AG04450 (cell line): ENCODE measurements around the gene SLC12A4. TPM values are rescaled to one million over a fixed set of nuclear protein-coding genes. Genes with fewer than 3 reads are reported as not detected.
"Not testable (repeated sequence)": the region's sequence is repeated elsewhere in the genome, so short reads cannot be mapped to it uniquely, and the experiment has no call there.

Experiments
- CTCF ChIA-PET: fragments of 300-600, 350-600 bp; formaldehyde crosslinking; extraction: SDS; loops from one replicate; lab custom pipeline; 2022; ENCODE audit warnings: antibody characterized with exemption, inconsistent platforms; lab: Charles Lee
- POLR2A ChIA-PET: fragments of 350-600 bp; formaldehyde crosslinking; extraction: SDS; loops from one replicate; lab custom pipeline; 2021; ENCODE audit warnings: antibody characterized with exemption, inconsistent platforms; lab: Yijun Ruan, JAX
- DNase-seq: peaks from one replicate; pipeline ENCODE4 v3.0.0-alpha.2; 2011; ENCODE audit warnings: low read depth, low spot score
- H3K27ac ChIP-seq: one replicate; pipeline ENCODE4 v1.5.1; 2012; ENCODE audit warnings: low read depth, low read length, control low read depth
- H3K27me3 ChIP-seq: one replicate; pipeline ENCODE4 v1.6.0; 2012; ENCODE audit warnings: low read length; ENCODE audit not compliant: control insufficient read depth, insufficient read depth
- H3K4me3 ChIP-seq: 2 replicates; pipeline ENCODE4 v1.5.1; 2011; ENCODE audit warnings: mild to moderate bottlenecking, low read depth, low read length, control low read depth
- H3K9me3 ChIP-seq: 2 replicates; pipeline ENCODE4 v1.5.1; 2012; ENCODE audit warnings: low read length; ENCODE audit not compliant: control insufficient read depth, insufficient read depth
- polyA plus RNA-seq: library from polyadenylated mRNA; depleted of rRNA; stranded (reverse); fragments of >200 nt; gene quantifications from 2 replicates; pipeline ENCODE4 v1.2.3, GENCODE V29; 2011
- TF ChIP-seq, protein P1 (sequence below): IDR thresholded peaks from 2 replicates; pipeline ENCODE4 v1.5.1; 2011; ENCODE audit warnings: low read depth, low read length, control low read depth, inconsistent platforms

SLC12A4 gene
- polyA plus RNA-seq, 1 experiment = 48.1 TPM

DNA sequence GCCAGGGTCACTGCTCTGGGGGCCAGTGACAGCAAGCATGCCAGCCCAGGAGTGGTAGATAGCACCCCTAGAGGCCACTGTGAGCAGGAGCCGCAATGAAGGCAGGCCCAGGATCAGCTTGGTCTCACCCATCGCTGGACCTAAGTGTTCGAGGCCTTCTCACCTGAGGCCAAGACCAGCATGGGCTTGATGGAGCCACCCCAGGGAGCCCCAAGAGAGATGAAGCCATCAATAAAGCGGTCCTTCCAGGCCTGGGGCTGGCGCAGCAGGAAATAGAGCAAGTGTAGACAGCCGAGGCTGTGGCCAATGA lies 26.3 kb downstream of the SLC12A4 start:
- TF ChIP-seq, protein P1, sequence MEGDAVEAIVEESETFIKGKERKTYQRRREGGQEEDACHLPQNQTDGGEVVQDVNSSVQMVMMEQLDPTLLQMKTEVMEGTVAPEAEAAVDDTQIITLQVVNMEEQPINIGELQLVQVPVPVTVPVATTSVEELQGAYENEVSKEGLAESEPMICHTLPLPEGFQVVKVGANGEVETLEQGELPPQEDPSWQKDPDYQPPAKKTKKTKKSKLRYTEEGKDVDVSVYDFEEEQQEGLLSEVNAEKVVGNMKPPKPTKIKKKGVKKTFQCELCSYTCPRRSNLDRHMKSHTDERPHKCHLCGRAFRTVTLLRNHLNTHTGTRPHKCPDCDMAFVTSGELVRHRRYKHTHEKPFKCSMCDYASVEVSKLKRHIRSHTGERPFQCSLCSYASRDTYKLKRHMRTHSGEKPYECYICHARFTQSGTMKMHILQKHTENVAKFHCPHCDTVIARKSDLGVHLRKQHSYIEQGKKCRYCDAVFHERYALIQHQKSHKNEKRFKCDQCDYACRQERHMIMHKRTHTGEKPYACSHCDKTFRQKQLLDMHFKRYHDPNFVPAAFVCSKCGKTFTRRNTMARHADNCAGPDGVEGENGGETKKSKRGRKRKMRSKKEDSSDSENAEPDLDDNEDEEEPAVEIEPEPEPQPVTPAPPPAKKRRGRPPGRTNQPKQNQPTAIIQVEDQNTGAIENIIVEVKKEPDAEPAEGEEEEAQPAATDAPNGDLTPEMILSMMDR = peak; percentile 69
- ChIA-PET POLR2A (interaction anchor here (0.5 kb wide), 1 partner anchor 19 kb away, joined by 3 read pairs; no protein-coding TSS in a partner anchor), CTCF (interaction anchor here (0.8 to 1.4 kb wide), 3 partner anchors 48 to 127 kb away, joined by 3 read pairs; partner anchors contain the start of gene NRN1L)
- DNase-seq = no peak
- no peak overlapping the region for H3K27ac ChIP-seq
- H3K27me3 ChIP-seq = no peaks in the 10 kb centered on the region
- H3K9me3 ChIP-seq = no peaks in the 10 kb centered on the region; the same call in 1 of the 2 replicates
- no peak overlapping the region for H3K4me3 ChIP-seq

DNA sequence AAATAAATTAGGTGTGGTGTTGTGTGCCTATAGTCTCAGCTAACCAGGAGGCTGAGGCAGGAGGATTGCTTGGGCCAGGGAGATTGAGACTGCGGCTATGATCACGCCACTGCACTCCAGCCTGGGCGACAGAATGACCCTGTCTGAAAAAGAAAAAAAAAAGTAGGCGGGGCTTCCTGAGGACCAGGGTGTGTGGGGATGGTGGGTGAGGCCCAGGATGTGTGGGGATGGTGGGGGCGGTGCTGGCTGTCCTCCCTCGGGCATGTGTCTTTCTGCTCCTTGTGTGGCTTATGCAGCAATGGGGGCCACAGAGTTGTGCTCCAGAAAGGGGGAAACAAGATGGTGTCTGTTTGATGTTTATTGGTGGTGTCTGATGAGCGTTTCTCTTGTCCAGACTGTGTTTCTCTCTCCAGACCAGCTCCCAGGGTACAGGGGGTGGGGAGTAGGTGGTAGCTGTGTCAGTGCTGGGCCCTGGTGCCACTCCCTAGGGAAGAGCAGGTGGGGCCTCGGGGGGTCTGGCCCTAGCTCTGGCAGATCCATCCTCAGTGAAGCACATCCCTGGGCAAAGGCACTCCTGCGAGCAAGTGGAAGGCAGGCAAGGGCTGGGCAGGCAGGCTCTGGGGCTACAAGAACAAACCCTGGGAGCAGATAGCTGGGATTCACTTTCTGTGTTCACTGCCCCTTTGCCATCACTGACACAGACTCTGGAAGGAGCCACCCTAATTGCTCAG lies 26.8 kb downstream of the SLC12A4 start:
- POLR2A ChIA-PET = no interaction called here
- TF ChIP-seq, protein P1 = no peak
- CTCF ChIA-PET = interaction anchor here (0.8 to 1.4 kb wide), 2 partner anchors 57 to 126 kb away, joined by 3 read pairs; partner anchors contain the start of gene NRN1L

GRCh38 chr16:67940446-67941089 lies 27.9 kb downstream of the SLC12A4 start:
- TF ChIP-seq, protein P1 = no peak
- CTCF ChIA-PET = interaction anchor here (0.6 to 0.7 kb wide), 2 partner anchors 124 to 343 kb away, joined by 3 read pairs; no protein-coding TSS in a partner anchor

More for the DNA sequence above, 26.8 kb downstream of the SLC12A4 start:
- Histone ChIP-seq H3K9me3 (no peaks in the 10 kb centered on the region; the same call in 1 of the 2 replicates), H3K27me3 (no peaks in the 10 kb centered on the region), H3K4me3 (no peak overlapping the region), H3K27ac (no peak overlapping the region)
- DNase-seq = no peak

DNA sequence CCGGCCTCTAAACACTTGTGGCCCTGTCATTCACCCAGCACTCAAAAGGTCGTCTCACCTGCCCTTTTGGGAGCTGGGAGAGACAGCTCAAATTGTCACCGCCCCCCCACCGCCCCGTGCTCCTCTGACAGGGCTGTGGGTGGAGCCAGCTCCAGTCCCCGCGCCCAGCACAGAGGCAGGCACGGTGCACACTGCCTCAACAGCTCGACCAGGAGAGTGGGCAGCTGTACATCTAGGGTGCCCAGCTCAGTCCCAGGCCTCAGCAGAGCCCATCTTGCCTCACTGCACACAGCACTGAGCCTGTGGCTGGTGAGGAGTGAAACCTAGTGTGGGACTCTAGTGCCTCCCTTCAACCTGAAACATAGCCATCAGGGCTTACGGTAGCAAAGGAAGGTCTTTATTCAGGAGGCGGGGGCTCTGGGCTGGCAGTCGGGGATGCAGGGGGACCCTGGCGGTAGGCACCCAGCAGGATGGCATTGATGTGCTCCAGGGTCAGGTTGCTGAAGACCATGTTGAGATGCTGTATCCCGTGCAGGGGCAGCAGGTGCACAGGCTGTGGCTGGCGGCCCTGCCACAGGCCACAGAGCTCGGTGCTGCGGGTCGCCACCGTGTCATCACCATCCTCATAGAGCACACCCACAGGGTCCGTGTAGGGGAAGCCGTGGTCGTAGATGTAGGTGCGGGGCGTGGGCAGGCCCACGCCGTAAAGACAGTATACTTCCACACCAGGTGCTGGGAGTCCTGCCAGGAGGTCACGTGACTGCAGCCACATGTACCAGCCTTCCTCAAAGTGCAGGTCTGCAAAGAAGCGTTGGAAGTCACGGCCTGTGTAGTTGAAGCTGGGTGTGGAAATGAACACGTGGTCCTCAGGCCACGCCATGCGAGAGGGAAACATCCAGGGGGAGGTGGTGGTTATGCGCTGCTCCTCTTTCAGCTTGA lies 28.7 kb downstream of the SLC12A4 start:
- POLR2A ChIA-PET = interaction anchor here (0.9 kb wide), 1 partner anchor 20 kb away, joined by 3 read pairs; no protein-coding TSS in a partner anchor
- no peak overlapping the region for H3K4me3 ChIP-seq
- H3K27me3 ChIP-seq = no peaks in the 10 kb centered on the region
- CTCF ChIA-PET = interaction anchor here (0.6 to 1.2 kb wide), 5 partner anchors 55 to 123 kb away, joined by 3 to 5 read pairs (median 4); partner anchors contain the start of gene NRN1L
- no peak for DNase-seq
- no peak overlapping the region for H3K27ac ChIP-seq
- peaks cover 6% of the 10 kb centered on the region; the same call in 1 of the 2 replicates for H3K9me3 ChIP-seq
- TF ChIP-seq, protein P1 = no peak

More at GRCh38 chr16:67940446-67941089, 27.9 kb downstream of the SLC12A4 start:
- POLR2A ChIA-PET = interaction anchor here (0.6 to 0.9 kb wide), 2 partner anchors 19 to 108 kb away, joined by 3 read pairs; no protein-coding TSS in a partner anchor
- no peak for DNase-seq
- H3K4me3 ChIP-seq = no peak overlapping the region
- no peak overlapping the region for H3K27ac ChIP-seq
- peaks cover 6% of the 10 kb centered on the region; the same call in 1 of the 2 replicates for H3K9me3 ChIP-seq
- H3K27me3 ChIP-seq = no peaks in the 10 kb centered on the region

DNA sequence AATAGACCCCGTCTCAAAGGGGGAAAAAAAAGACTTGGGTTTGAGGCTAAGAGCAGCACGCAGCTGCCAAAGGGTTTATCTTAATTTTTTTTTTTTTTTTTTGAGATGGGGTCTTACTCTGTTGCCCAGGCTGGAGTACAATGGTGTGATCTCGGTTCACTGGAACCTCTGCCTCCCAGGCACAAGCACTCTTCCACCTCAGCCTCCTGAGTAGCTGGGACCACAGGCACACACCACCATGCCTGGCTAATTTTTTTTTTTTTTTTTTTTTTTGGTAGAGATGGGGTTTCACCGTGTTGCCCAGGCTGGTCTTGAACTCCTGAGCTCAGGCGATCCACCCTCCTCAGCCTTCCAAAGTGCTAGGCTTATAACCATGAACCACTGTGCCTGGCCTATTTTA lies 30.7 kb downstream of the SLC12A4 start:
- ChIA-PET CTCF (interaction anchor here (1.1 kb wide), 1 partner anchor 54 kb away, joined by 3 read pairs; no protein-coding TSS in a partner anchor), POLR2A (interaction anchor here (0.7 kb wide), 3 partner anchors 13 to 126 kb away, joined by 3 to 10 read pairs (median 9); no protein-coding TSS in a partner anchor)
- not testable (repeated sequence) for H3K27me3 ChIP-seq, H3K9me3 ChIP-seq, H3K27ac ChIP-seq, DNase-seq, H3K4me3 ChIP-seq
